Lung (tissue), 12 donors: ENCODE results near the gene C20orf144. TPM values are rescaled to one million over a fixed set of nuclear protein-coding genes. Genes with fewer than 3 reads are reported as not detected.
"Not testable (repeated sequence)": the region's sequence is repeated elsewhere in the genome, so short reads cannot be mapped to it uniquely, and the experiment has no call there.

Source experiments
- ATAC-seq: fragments of 200-7000 bp; cut with Tn5 transposase; one replicate; pipeline ENCODE4 v1.9.1; 2020; ENCODE audit warnings: moderate number of reproducible peaks; ENCODE audit not compliant: insufficient read depth, low FRiP score
- DNase-seq, 3 donors: peaks; one replicate each; pipeline ENCODE4 v3.0.0-alpha.2; 2013 to 2017
- H3K27ac ChIP-seq, 2 donors: one replicate each; pipeline ENCODE4 v1.5.1; 2013; ENCODE audit warnings: mild to moderate bottlenecking in 2 of 2, moderate library complexity in 2 of 2, control low read depth in 1 of 2, inconsistent platforms in 1 of 2, low read depth in 1 of 2, low read length in 1 of 2
- H3K27me3 ChIP-seq, 3 donors: one replicate each; pipeline ENCODE4 v1.5.1; 2013; ENCODE audit warnings: low read length in 2 of 3; ENCODE audit not compliant: control insufficient read depth in 3 of 3, insufficient read depth in 3 of 3
- H3K36me3 ChIP-seq, 4 donors: one replicate each; pipeline ENCODE4 v1.5.1; 2013; ENCODE audit warnings: low read length in 4 of 4, mild to moderate bottlenecking in 1 of 4, moderate library complexity in 1 of 4; ENCODE audit not compliant: control insufficient read depth in 4 of 4, insufficient read depth in 4 of 4
- H3K4me1 ChIP-seq, 5 donors: one replicate each; pipeline ENCODE4 v1.5.1; 2013; ENCODE audit warnings: low read length in 5 of 5, mild to moderate bottlenecking in 2 of 5, moderate library complexity in 1 of 5; ENCODE audit not compliant: control insufficient read depth in 5 of 5, insufficient read depth in 5 of 5
- H3K4me3 ChIP-seq: one replicate; pipeline ENCODE4 v1.5.1; 2013; ENCODE audit warnings: mild to moderate bottlenecking, control low read depth, moderate library complexity
- H3K9ac ChIP-seq, 2 donors: one replicate each; pipeline ENCODE4 v1.5.1; 2013; ENCODE audit warnings: low read length in 2 of 2, control low read depth in 1 of 2; ENCODE audit not compliant: insufficient read depth in 1 of 2
- H3K9me3 ChIP-seq, 4 donors: one replicate each; pipeline ENCODE4 v1.5.1; 2013; ENCODE audit warnings: low read length in 3 of 4, mild to moderate bottlenecking in 1 of 4, moderate library complexity in 1 of 4; ENCODE audit not compliant: control insufficient read depth in 4 of 4, insufficient read depth in 3 of 4
- WGBS, 2 donors: extraction: QIAGEN DNeasy Blood & Tissue Kit; methylation state at CpG; one replicate each; pipeline ENCODE4 v1.1.7; 2013; 5-methylcytosine and 5-hydroxymethylcytosine counted together
- polyA plus RNA-seq, 2 donors: library from polyadenylated mRNA; stranded (reverse); fragments of 200-250 nt; gene quantifications; one replicate each; pipeline ENCODE4 v1.2.1, GENCODE V29; 2013
- total RNA-seq, 2 donors: library from RNA; depleted of rRNA in 1 of 2; stranded (reverse); fragments of >200 nt in 1 of 2; gene quantifications; one replicate each; pipeline ENCODE4 v1.2.1, GENCODE V29; 2014 to 2021
- TF ChIP-seq, protein P1 (sequence below): IDR thresholded peaks from 2 replicates; pipeline ENCODE4 v1.5.1; 2012; ENCODE audit warnings: mild to moderate bottlenecking; ENCODE audit errors: control extremely low read depth, extremely low read depth
- donor health status: control.
- donor health status: control.
- donor health status: Bipolar disorder and iron deficiency.
- donor health status: healthy.
- donor health status: DM: yes; HTN: yes; CAD: no.

The C20orf144 gene
- total and polyA plus RNA-seq, 4 donors = 0.05 to 0.31 (median 0.08) TPM; not detected in 1

DNA sequence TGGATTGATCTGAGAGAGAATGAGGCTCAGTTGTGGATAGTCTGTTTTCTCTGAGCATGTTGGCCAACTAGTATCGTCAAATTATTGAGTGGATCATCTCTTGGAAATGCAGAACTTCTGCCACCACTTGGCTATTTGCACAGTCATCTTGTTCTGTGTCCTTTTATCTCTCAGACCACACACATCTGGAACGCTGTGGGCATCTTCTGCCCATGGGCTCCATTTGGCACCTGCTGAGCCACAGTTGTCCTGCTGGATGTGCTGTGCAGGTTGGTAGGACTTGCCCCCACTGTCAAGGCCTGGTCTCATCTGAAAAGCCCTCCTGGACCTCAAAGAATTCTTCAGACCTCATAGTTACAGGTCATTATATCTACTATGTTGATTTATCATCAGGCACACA is 16.7 kb upstream of the C20orf144 start:
- peaks cover 0 to 16% (median 4%) of the 10 kb centered on the region in 5 donors for H3K4me1 ChIP-seq
- H3K9me3 ChIP-seq = no peaks in the 10 kb centered on the region
- ATAC-seq (no peak), DNase-seq (no peak)
- peaks cover 3 to 43% (median 28%) of the 10 kb centered on the region in 4 donors for H3K36me3 ChIP-seq
- WGBS, 2 donors = 81 to 88% methylated on average over 2 of the region's 2 CpGs
- no peaks in the 10 kb centered on the region for H3K27me3 ChIP-seq
- TF ChIP-seq, protein P1, sequence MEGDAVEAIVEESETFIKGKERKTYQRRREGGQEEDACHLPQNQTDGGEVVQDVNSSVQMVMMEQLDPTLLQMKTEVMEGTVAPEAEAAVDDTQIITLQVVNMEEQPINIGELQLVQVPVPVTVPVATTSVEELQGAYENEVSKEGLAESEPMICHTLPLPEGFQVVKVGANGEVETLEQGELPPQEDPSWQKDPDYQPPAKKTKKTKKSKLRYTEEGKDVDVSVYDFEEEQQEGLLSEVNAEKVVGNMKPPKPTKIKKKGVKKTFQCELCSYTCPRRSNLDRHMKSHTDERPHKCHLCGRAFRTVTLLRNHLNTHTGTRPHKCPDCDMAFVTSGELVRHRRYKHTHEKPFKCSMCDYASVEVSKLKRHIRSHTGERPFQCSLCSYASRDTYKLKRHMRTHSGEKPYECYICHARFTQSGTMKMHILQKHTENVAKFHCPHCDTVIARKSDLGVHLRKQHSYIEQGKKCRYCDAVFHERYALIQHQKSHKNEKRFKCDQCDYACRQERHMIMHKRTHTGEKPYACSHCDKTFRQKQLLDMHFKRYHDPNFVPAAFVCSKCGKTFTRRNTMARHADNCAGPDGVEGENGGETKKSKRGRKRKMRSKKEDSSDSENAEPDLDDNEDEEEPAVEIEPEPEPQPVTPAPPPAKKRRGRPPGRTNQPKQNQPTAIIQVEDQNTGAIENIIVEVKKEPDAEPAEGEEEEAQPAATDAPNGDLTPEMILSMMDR = no peak
- H3K27ac ChIP-seq = no peak overlapping the region
- H3K9ac ChIP-seq = no peak overlapping the region
- H3K4me3 ChIP-seq = no peak overlapping the region

DNA sequence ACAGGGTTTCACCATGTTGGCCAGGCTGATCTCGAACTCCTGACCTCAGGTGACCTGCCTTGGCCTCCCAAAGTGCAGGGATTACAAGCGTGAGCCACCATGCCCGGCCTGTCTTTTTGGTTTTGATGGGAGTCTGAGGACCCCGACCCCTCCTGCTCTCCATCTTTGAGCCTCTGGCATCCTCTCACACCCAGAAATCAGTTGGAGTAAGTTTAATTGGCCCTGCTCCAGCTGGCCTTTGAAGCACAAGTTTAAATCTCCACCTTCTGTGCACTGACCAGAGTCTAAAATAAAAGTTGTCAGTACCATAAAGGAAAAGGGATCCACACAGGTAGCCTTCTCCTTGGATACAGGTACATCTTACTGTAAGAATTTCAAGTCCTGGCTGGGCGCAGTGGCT is 15.9 kb upstream of the C20orf144 start:
- TF ChIP-seq, protein P1 = no peak
- Histone ChIP-seq H3K4me3 (no peak overlapping the region), H3K27me3 (no peaks in the 10 kb centered on the region), H3K9ac (no peak overlapping the region), H3K4me1 (peaks cover 0 to 16% (median 4%) of the 10 kb centered on the region in 5 donors), H3K36me3 (peaks cover 0 to 37% (median 25%) of the 10 kb centered on the region in 4 donors), H3K27ac (no peak overlapping the region), H3K9me3 (no peaks in the 10 kb centered on the region)
- DNase-seq (no peak), ATAC-seq (no peak)
- whole genome bisulfite sequencing, 2 donors = 95 to 96% methylated on average over 5 of the region's 5 CpGs

DNA sequence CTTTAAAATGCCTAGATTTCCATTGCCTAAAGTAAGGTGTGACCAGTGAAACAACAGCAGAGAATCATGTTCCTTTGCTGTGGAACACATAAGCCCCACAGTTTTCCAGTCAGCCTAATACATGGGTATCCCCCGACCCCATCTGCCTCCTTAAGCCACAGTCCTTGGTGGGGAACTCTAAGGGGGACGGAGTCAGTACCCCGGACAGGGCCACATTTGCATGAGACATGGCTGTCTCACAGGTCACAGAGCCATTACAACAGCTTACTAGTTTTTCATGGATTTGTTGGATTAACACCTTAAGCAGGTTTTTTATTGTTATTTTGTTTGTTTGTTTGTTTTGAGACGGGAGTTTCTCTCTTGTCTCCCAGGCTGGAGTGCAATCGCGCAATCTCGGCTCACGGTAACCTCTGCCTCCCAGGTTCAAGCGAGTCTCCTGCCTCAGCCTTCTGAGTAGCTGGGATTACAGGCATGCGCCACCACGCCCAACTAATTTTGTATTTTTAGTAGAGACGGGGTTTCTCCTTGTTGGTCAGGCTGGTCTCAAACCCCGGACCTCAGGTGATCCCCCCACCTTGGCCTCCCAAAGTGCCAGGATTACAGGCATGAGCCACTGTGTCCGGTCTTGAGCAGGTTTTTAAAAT is 15.0 kb upstream of the C20orf144 start:
- Histone ChIP-seq H3K36me3 (peaks cover 0 to 37% (median 23%) of the 10 kb centered on the region in 4 donors), H3K4me1 (peaks cover 0 to 16% (median 4%) of the 10 kb centered on the region in 5 donors)
- WGBS, 2 donors = 77 to 91% methylated on average over 14 of the region's 14 CpGs
- not testable (repeated sequence) for H3K27me3 ChIP-seq, ATAC-seq, H3K27ac ChIP-seq, H3K4me3 ChIP-seq, DNase-seq, H3K9me3 ChIP-seq, H3K9ac ChIP-seq

DNA sequence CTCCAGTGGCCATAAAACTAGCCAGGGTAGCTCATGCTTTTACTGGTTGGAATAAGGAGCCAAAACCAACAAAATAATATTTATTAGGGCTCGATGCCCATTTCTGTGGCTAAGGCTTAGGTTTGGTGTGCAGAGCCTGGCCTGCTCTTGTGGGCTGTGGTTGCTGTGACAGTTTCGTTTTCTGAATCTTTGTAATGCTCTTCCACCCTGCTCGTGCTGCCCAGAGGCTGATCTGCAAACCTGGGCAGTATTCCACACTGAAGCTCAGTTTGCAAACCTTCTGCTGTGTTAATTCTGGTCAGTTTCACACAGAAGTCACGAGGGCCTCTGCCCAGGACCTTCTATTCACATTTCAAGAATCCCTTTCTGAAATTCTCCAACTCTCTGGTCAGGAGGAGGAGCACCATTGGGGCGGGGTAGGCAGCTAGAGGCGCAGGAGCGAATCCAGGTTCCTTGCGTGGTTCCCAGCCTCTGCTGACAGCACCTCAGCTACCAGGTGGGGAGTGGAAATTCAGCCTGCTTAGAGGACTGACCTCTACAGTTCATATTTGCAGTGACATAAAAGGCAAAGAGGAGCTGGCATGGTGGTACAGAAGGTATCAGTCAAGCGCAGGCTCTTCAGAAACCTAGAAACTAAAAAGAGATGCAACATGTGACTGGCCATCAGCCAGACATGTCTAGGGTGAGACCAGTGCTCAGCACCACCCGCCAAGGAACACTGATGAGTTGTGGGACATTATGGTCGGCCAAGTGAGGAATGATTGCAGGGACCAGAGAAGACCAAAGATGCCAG is 14.3 kb upstream of the C20orf144 start:
- no peak overlapping the region for H3K9ac ChIP-seq
- TF ChIP-seq, protein P1 = no peak
- H3K4me1 ChIP-seq = peaks cover 0 to 16% (median 4%) of the 10 kb centered on the region in 5 donors
- DNase-seq (no peak), ATAC-seq (peak; percentile 30)
- H3K4me3 ChIP-seq = no peak overlapping the region
- no peaks in the 10 kb centered on the region for H3K27me3 ChIP-seq
- WGBS, 2 donors = 72 to 89% methylated on average over 11 of the region's 11 CpGs
- no peaks in the 10 kb centered on the region for H3K9me3 ChIP-seq
- peaks cover 0 to 35% (median 21%) of the 10 kb centered on the region in 4 donors for H3K36me3 ChIP-seq
- H3K27ac ChIP-seq = no peak overlapping the region
